Heart left ventricle (tissue), 16 donors: ENCODE measurements around the gene USP6NL. TPM values are rescaled to one million over a fixed set of nuclear protein-coding genes. Genes with fewer than 3 reads are reported as not detected.

ENCODE experiments used
- ATAC-seq, 4 donors: fragments of 200-7000 bp; cut with Tn5 transposase; one replicate each; pipeline ENCODE4 v1.9.1; 2020 to 2022; ENCODE audit warnings: moderate library complexity in 4 of 4, mild to moderate bottlenecking in 3 of 4, moderate number of reproducible peaks in 1 of 4
- DNase-seq, 5 donors: peaks; one replicate each; pipeline ENCODE4 v3.0.0-alpha.2; 2020
- H3K27ac ChIP-seq, 12 donors: fragments of 200-600 bp; sonication (generic) in 4 of 12; one replicate each; pipeline versions ENCODE4 v1.5.0 to v1.8.0; 2016 to 2022; ENCODE audit warnings: mild to moderate bottlenecking in 2 of 12
- H3K27me3 ChIP-seq, 9 donors: fragments of 200-600 bp; sonication (generic) in 2 of 9; one replicate each; pipeline versions ENCODE4 v1.5.1 to v1.8.0; 2016 to 2022; ENCODE audit warnings: mild to moderate bottlenecking in 3 of 9
- H3K36me3 ChIP-seq, 9 donors: fragments of 200-600 bp; sonication (generic) in 2 of 9; one replicate each; pipeline versions ENCODE4 v1.5.0 to v1.8.0; 2018 to 2022; ENCODE audit warnings: mild to moderate bottlenecking in 2 of 9
- H3K4me1 ChIP-seq, 12 donors: fragments of 200-600 bp; sonication (generic) in 4 of 12; one replicate each; pipeline versions ENCODE4 v1.5.0 to v1.8.0; 2016 to 2022; ENCODE audit warnings: mild to moderate bottlenecking in 3 of 12
- H3K4me3 ChIP-seq, 12 donors: fragments of 200-600 bp; sonication (generic) in 4 of 12; one replicate each; pipeline versions ENCODE4 v1.5.0 to v1.8.0; 2017 to 2022; ENCODE audit warnings: mild to moderate bottlenecking in 9 of 12, moderate library complexity in 4 of 12
- H3K9me3 ChIP-seq, 12 donors: fragments of 200-600 bp; sonication (generic) in 4 of 12; one replicate each; pipeline versions ENCODE4 v1.5.0 to v1.8.0; 2016 to 2022; ENCODE audit warnings: mild to moderate bottlenecking in 1 of 12
- CTCF ChIP-seq, 12 donors: fragments of 200-600 bp; sonication (generic) in 4 of 12; IDR thresholded peaks; one replicate each; pipeline versions ENCODE4 v1.5.0 to v1.8.0; 2018 to 2022; ENCODE audit warnings: antibody characterized with exemption in 12 of 12, mild to moderate bottlenecking in 5 of 12
- POLR2A ChIP-seq, 2 donors: fragments of 450-650 bp; IDR thresholded peaks; one replicate each; pipeline ENCODE4 v1.6.1; 2017; ENCODE audit warnings: antibody characterized with exemption in 2 of 2, mild to moderate bottlenecking in 2 of 2, moderate library complexity in 2 of 2
- WGBS, 4 donors: extraction: QIAGEN DNeasy Blood & Tissue Kit in 2 of 4; methylation state at CpG; one replicate each; pipeline versions ENCODE4 v1.1.5 to v1.1.7; 2013 to 2018; 5-methylcytosine and 5-hydroxymethylcytosine counted together
- intact Hi-C, 10 donors: fragments of 100-400 bp; cut with DNase I; formaldehyde crosslinking; loops; one replicate each; pipeline versions ENCODE4 v1.11.1 to v1.14.2; 2022
- polyA plus RNA-seq, 2 donors: library from polyadenylated mRNA; stranded (reverse); fragments of 200-250 nt; gene quantifications; one replicate each; pipeline ENCODE4 v1.2.3, GENCODE V29; 2013
- total RNA-seq, 9 donors: library from RNA; depleted of rRNA in 2 of 9; stranded (reverse); fragments of >200 nt in 2 of 9; fragmentation: NEBNext Ultra II Directional in 3 of 9; extraction: Animal tissue kit (Norgen Biotek cat#: 25700) in 3 of 9; gene quantifications; one replicate each; pipeline versions ENCODE4 v1.1.0 to v1.2.4, GENCODE V29; 2016 to 2023
- donor health status: ischemic (EF 13 %, LVEDD 7.1; RV severe dilation, severe dysfunction).
- donor health status: healthy with polysubstance abuse.
- donor health status: DM: no; HTN: yes; CAD: no.
- donor health status: DM: no; HTN: no; CAD: no.
- donor health status: ischemic (EF 25% LVEDD 6.9; RV normal size, moderate dysfunction).
- donor health status: ischemic (EF 25% LVEDD 5.7; RV mildly dilated, moderate dysfunction).
- donor health status: healthy.
- donor health status: DM: yes; HTN: yes; CAD: no.
- donor health status: ischemic (EF 35%, LVEDD 5.7; RV mildly dilated, moderate dysfunction).
- donor health status: nonischemic (EF 11% LVEDD 7.7; RV severe dilation, severe dysfunction).
- donor health status: DM: yes; HTN: yes; CAD: no.
- donor health status: PGD.
- donor health status: ischemic (EF 29% LVEDD 5.4; RV normal size, mild dysfunction).
- donor health status: nonischemic (EF 23%, LVEDD 6.1; RV moderate dilation, normal function).

The USP6NL gene
- total and polyA plus RNA-seq, 11 donors: 1.3 to 12.2 (median 9.6) TPM

- Histone ChIP-seq H3K9me3 (no peaks in the 10 kb centered on the region), H3K4me3 (no peak overlapping the region), H3K4me1 (no peaks in the 10 kb centered on the region), H3K36me3 (no peaks in the 10 kb centered on the region), H3K27me3 (peaks cover 0 to 20% (median 0%) of the 10 kb centered on the region in 9 donors), H3K27ac (no peak overlapping the region)
- WGBS, 4 donors: 83 to 91% (median 87%) methylated on average over 11 to 13 of the region's 13 CpGs
- intact Hi-C loops: no loop called here
- peak in 1 of 4 donors; percentile 21 for ATAC-seq
- no peak for DNase-seq
- TF ChIP-seq POLR2A (IDR thresholded peaks at IDR 0.05) (no peak), CTCF (IDR thresholded peaks at IDR 0.05) (no peak)
Measured at GRCh38 chr10:11451640-11452260, 159.7 kb downstream of the USP6NL start.

GRCh38 chr10:11450427-11450826 is 161.0 kb downstream of the USP6NL start:
- no peaks in the 10 kb centered on the region for H3K36me3 ChIP-seq
- no peak overlapping the region for H3K27ac ChIP-seq
- no peak for ATAC-seq
- 44 to 50% (median 46%) methylated on average over 6 of the region's 6 CpGs for WGBS, 4 donors
- no peak for TF ChIP-seq CTCF (IDR thresholded peaks at IDR 0.05)
- TF ChIP-seq POLR2A (IDR thresholded peaks at IDR 0.05): no peak
- H3K4me3 ChIP-seq: no peak overlapping the region
- no peak for DNase-seq
- intact Hi-C loops: no loop called here
- H3K27me3 ChIP-seq: peaks cover 0 to 25% (median 0%) of the 10 kb centered on the region in 9 donors
- no peaks in the 10 kb centered on the region for H3K9me3 ChIP-seq
- H3K4me1 ChIP-seq: no peaks in the 10 kb centered on the region

DNA sequence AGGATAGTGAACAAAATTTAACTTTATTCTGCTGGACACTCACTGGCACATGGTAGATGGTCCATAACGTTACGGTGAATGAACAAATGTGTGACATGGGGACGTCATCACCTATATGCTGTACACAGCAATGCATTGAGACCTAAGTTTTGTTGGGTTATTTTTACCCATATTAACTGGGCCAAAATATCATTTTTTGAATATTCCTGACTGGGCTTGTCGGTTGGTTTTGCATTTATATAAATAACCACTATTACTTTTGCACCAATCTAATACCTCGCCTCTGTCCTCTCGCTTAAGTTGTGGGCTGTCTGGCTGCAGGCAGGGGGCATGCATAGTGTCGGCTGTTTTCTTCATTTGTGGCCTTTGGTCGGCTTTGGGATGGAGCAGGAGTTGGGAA is 161.7 kb downstream of the USP6NL start:
- H3K9me3 ChIP-seq: no peaks in the 10 kb centered on the region
- TF ChIP-seq POLR2A (IDR thresholded peaks at IDR 0.05) (no peak), CTCF (IDR thresholded peaks at IDR 0.05) (no peak)
- H3K4me3 ChIP-seq: no peak overlapping the region
- H3K27me3 ChIP-seq: peaks cover 0 to 25% (median 0%) of the 10 kb centered on the region in 9 donors
- no peak overlapping the region for H3K27ac ChIP-seq
- no peak for ATAC-seq
- H3K4me1 ChIP-seq: no peaks in the 10 kb centered on the region
- 78 to 82% (median 79%) methylated on average over 8 of the region's 8 CpGs for WGBS, 4 donors
- intact Hi-C loops: no loop called here
- H3K36me3 ChIP-seq: no peaks in the 10 kb centered on the region
- DNase-seq: no peak

- Histone ChIP-seq H3K9me3 (no peaks in the 10 kb centered on the region), H3K4me1 (no peaks in the 10 kb centered on the region), H3K27ac (no peak overlapping the region), H3K36me3 (no peaks in the 10 kb centered on the region), H3K4me3 (no peak overlapping the region), H3K27me3 (peaks cover 0 to 25% (median 0%) of the 10 kb centered on the region in 9 donors)
- no peak for DNase-seq
- WGBS, 4 donors: 69 to 77% (median 73%) methylated on average over 12 of the region's 12 CpGs
- intact Hi-C loops: no loop called here
- ATAC-seq: no peak
- TF ChIP-seq CTCF (IDR thresholded peaks at IDR 0.05) (no peak), POLR2A (IDR thresholded peaks at IDR 0.05) (no peak)
Measured at GRCh38 chr10:11448545-11449244, 162.8 kb downstream of the USP6NL start.
